Measurements from ENCODE around the gene MACF1. TPM values are rescaled to one million over a fixed set of nuclear protein-coding genes. Genes with fewer than 3 reads are reported as not detected.
A peak's percentile ranks its signal among the peaks of the same experiment; 100 is the strongest.
"Not testable (repeated sequence)": the region's sequence is repeated elsewhere in the genome, so short reads cannot be mapped to it uniquely, and the experiment has no call there.

The MACF1 gene
- total RNA-seq, 1 experiment from 2014 or later = 190 TPM

GRCh38 chr1:39493043-39493810, 288.7 kb downstream of the MACF1 start:
- H4K91ac ChIP-seq (ENCODE audit: insufficient read length, low read depth, low read length); H4K5ac ChIP-seq (ENCODE audit: insufficient read length, low read depth, low read length); H3K27ac Mint-ChIP-seq; H3K56ac ChIP-seq (ENCODE audit: insufficient read length, low read depth, low read length); H3K4me1 ChIP-seq (ENCODE audit: insufficient read depth, low read length); H3K14ac ChIP-seq (ENCODE audit: insufficient read depth, low read length); H3K18ac ChIP-seq (ENCODE audit: insufficient read length, low read depth, low read length); H2AFZ ChIP-seq (ENCODE audit: low read length); H2BK12ac ChIP-seq (ENCODE audit: insufficient read length, low read depth, low read length); H3K4me2 ChIP-seq (ENCODE audit: insufficient read depth, insufficient read length, low read length); H2BK120ac ChIP-seq (ENCODE audit: low read depth, low read length, poor library complexity, severe bottlenecking); H2BK5ac ChIP-seq (ENCODE audit: insufficient read length, low read length); H3T11ph ChIP-seq (ENCODE audit: low read length); H3K27ac ChIP-seq (ENCODE audit: insufficient read length, low read depth, low read length); DNase-seq; H3K9me3 ChIP-seq (ENCODE audit: control insufficient read depth, low read depth, low read length); H3K23ac ChIP-seq (ENCODE audit: insufficient read length, low read depth, low read length); H4K20me1 ChIP-seq (ENCODE audit: control insufficient read depth, insufficient read depth, insufficient read length); H3K79me1 ChIP-seq (ENCODE audit: insufficient read depth, low read depth, low read length, poor library complexity, severe bottlenecking); H2BK15ac ChIP-seq (ENCODE audit: low read depth, low read length); H3K4ac ChIP-seq (ENCODE audit: low read depth, low read length); H4K8ac ChIP-seq (replicated peaks; ENCODE audit: insufficient read length, low read depth, low read length); H2AK5ac ChIP-seq (ENCODE audit: insufficient read length, low read length); H3K9me3 Mint-ChIP-seq; H3K79me2 ChIP-seq (ENCODE audit: insufficient read depth, low read length); H2BK20ac ChIP-seq (ENCODE audit: low read depth, low read length, poor library complexity, severe bottlenecking); H3K36me3 Mint-ChIP-seq (ENCODE audit: insufficient read depth in 1 of 3, low read depth in 3 of 3); H3K9ac ChIP-seq (ENCODE audit: extremely low read depth, insufficient read length, low read length): not testable (repeated sequence)
- Histone ChIP-seq H3K23me2 (ENCODE audit: insufficient read length, low read depth, low read length, poor library complexity, severe bottlenecking) (peaks cover 12% of the 10 kb centered on the region), H3K27me3 (ENCODE audit: insufficient read depth, low read length) (peaks cover 24% of the 10 kb centered on the region; the same call in 1 of the 2 replicates)
- Mint-ChIP-seq H3K4me1 (peaks cover 9 to 12% of the 10 kb centered on the region in 2 experiments), H3K27me3 (ENCODE audit: low read depth) (peaks cover 64% of the 10 kb centered on the region), H3K4me3 (peak overlapping the region; percentile 49 to 75)
- WGBS (ENCODE audit: extremely low coverage, insufficient read length, low lambda C conversion rate) = no CpG with 5 or more reads among the region's 13 CpGs
